ENCODE results near the gene GNG4.

- no peak for TF ChIP-seq POLR2A (IDR thresholded peaks at IDR 0.05)
- TF ChIP-seq CTCF (IDR thresholded peaks at IDR 0.05): no peak
Measured at GRCh38 chr1:235631816-235632215, 17.8 kb downstream of the GNG4 start.

All from heart left ventricle (tissue), 13 donors.